Osteocyte (in vitro differentiated cells): ENCODE data around the gene SLC23A1. TPM values are rescaled to one million over a fixed set of nuclear protein-coding genes. Genes with fewer than 3 reads are reported as not detected.
"Not testable (repeated sequence)": the region's sequence is repeated elsewhere in the genome, so short reads cannot be mapped to it uniquely, and the experiment has no call there.

ENCODE experiments used
- DNase-seq: peaks from one replicate; pipeline ENCODE4 v3.0.0; 2021; ENCODE audit warnings: mixed read lengths; ENCODE audit not compliant: unreplicated experiment; ENCODE audit errors: extremely low spot score
- H3K27ac Mint-ChIP-seq: one replicate; pipeline ENCODE4 v1.8.0; 2021; ENCODE audit warnings: mild to moderate bottlenecking, mixed read lengths; ENCODE audit not compliant: unreplicated experiment
- H3K27me3 Mint-ChIP-seq: one replicate; pipeline ENCODE4 v1.8.0; 2021; ENCODE audit warnings: mixed read lengths; ENCODE audit not compliant: unreplicated experiment
- H3K36me3 Mint-ChIP-seq: one replicate; pipeline ENCODE4 v1.8.0; 2021; ENCODE audit warnings: mixed read lengths; ENCODE audit not compliant: unreplicated experiment
- H3K4me1 Mint-ChIP-seq: one replicate; pipeline ENCODE4 v1.8.0; 2021; ENCODE audit warnings: mixed read lengths; ENCODE audit not compliant: unreplicated experiment
- H3K4me3 Mint-ChIP-seq: one replicate; pipeline ENCODE4 v1.8.0; 2021; ENCODE audit warnings: mild to moderate bottlenecking, moderate library complexity, mixed read lengths; ENCODE audit not compliant: unreplicated experiment
- H3K9me3 Mint-ChIP-seq: one replicate; pipeline ENCODE4 v1.8.0; 2021; ENCODE audit warnings: mixed read lengths; ENCODE audit not compliant: unreplicated experiment
- CTCF ChIP-seq: fragments of 200-600 bp; sonication (generic); IDR thresholded peaks from 2 replicates; pipeline ENCODE4 v1.5.0; 2021; ENCODE audit warnings: antibody characterized with exemption, mild to moderate bottlenecking, moderate library complexity
- total RNA-seq: library from RNA; stranded (reverse); gene quantifications from 2 replicates; pipeline ENCODE4 v1.2.1, GENCODE V29; 2021

Gene SLC23A1
- total RNA-seq, 1 donor from 2014 or later: not detected

- Mint-ChIP-seq H3K4me3 (no peak overlapping the region), H3K4me1 (peaks cover 14% of the 10 kb centered on the region), H3K27me3 (no peaks in the 10 kb centered on the region), H3K27ac (peak overlapping the region; percentile 31), H3K9me3 (no peaks in the 10 kb centered on the region), H3K36me3 (peaks cover 31% of the 10 kb centered on the region)
- no peak for DNase-seq
- TF ChIP-seq CTCF: no peak
Observed at GRCh38 chr5:139363937-139364336, 19.2 kb downstream of the SLC23A1 start.

GRCh38 chr5:139361835-139362429 is 21.2 kb downstream of the SLC23A1 start:
- DNase-seq: no peak
- Mint-ChIP-seq H3K4me3 (no peak overlapping the region), H3K27ac (no peak overlapping the region), H3K36me3 (peaks cover 26% of the 10 kb centered on the region), H3K27me3 (no peaks in the 10 kb centered on the region), H3K4me1 (peaks cover 8% of the 10 kb centered on the region), H3K9me3 (no peaks in the 10 kb centered on the region)
- no peak for TF ChIP-seq CTCF

- Mint-ChIP-seq H3K4me3 (no peak overlapping the region), H3K27ac (no peak overlapping the region), H3K27me3 (no peaks in the 10 kb centered on the region), H3K36me3 (peaks cover 17% of the 10 kb centered on the region), H3K4me1 (peaks cover 9% of the 10 kb centered on the region), H3K9me3 (no peaks in the 10 kb centered on the region)
- TF ChIP-seq CTCF: no peak
- no peak for DNase-seq
Observed at GRCh38 chr5:139360384-139360783, 22.7 kb downstream of the SLC23A1 start.

GRCh38 chr5:139358064-139358463 is 25.0 kb downstream of the SLC23A1 start:
- no peak for DNase-seq
- no peaks in the 10 kb centered on the region for H3K27me3 Mint-ChIP-seq
- peaks cover 6% of the 10 kb centered on the region for H3K9me3 Mint-ChIP-seq

GRCh38 chr5:139355900-139356299 is 27.2 kb downstream of the SLC23A1 start:
- not testable (repeated sequence) for H3K27ac Mint-ChIP-seq, H3K27me3 Mint-ChIP-seq, H3K9me3 Mint-ChIP-seq, DNase-seq, H3K36me3 Mint-ChIP-seq, H3K4me3 Mint-ChIP-seq
- H3K4me1 Mint-ChIP-seq: peaks cover 10% of the 10 kb centered on the region

More at GRCh38 chr5:139358064-139358463, 25.0 kb downstream of the SLC23A1 start:
- Mint-ChIP-seq H3K4me3 (no peak overlapping the region), H3K4me1 (peaks cover 8% of the 10 kb centered on the region), H3K27ac (no peak overlapping the region), H3K36me3 (peaks cover 8% of the 10 kb centered on the region)
- no peak for TF ChIP-seq CTCF
